Epithelial cell of esophagus (primary cell): ENCODE results near the gene IL3.

Experiments
- DNase-seq: peaks from one replicate; pipeline ENCODE4 v3.0.0; 2010; ENCODE audit warnings: low read depth
- H3K4me3 ChIP-seq: 2 replicates; pipeline ENCODE4 v1.5.1; 2011; ENCODE audit warnings: mild to moderate bottlenecking, low read length, control low read depth
- TF ChIP-seq, protein P1 (sequence below): IDR thresholded peaks from 2 replicates; pipeline ENCODE4 v1.5.1; 2011; ENCODE audit warnings: low read depth, mild to moderate bottlenecking, low read length, control low read depth, inconsistent platforms; ENCODE audit not compliant: insufficient read depth; ENCODE audit errors: missing control alignments

Gene IL3

DNA sequence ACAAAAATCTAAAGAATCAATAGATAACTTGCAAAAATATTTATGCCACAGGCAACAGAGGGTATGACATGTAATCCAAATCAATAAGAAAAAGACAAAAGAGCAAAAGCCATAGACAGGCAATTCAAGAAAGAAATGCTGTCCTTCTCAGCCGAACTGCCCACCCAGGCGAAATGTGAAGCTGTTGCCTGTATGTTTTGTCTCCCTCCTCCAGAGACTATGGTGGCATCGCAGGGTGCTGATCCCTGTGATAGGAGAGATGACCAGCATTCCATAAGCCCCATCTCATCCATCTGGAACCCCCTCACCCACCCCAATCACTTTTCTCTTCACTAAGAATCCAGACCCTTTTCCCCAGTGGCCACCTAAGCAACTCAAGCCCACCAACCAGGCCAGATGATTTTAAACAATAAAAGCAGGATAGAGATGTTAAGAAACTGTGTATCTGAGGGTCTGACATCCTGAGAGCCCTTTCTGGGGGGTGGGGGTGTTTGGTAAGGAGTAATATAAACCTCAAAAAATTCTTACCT, 43.7 kb upstream of the IL3 start:
- no peak for DNase-seq
- no peak overlapping the region for H3K4me3 ChIP-seq
- TF ChIP-seq, protein P1, sequence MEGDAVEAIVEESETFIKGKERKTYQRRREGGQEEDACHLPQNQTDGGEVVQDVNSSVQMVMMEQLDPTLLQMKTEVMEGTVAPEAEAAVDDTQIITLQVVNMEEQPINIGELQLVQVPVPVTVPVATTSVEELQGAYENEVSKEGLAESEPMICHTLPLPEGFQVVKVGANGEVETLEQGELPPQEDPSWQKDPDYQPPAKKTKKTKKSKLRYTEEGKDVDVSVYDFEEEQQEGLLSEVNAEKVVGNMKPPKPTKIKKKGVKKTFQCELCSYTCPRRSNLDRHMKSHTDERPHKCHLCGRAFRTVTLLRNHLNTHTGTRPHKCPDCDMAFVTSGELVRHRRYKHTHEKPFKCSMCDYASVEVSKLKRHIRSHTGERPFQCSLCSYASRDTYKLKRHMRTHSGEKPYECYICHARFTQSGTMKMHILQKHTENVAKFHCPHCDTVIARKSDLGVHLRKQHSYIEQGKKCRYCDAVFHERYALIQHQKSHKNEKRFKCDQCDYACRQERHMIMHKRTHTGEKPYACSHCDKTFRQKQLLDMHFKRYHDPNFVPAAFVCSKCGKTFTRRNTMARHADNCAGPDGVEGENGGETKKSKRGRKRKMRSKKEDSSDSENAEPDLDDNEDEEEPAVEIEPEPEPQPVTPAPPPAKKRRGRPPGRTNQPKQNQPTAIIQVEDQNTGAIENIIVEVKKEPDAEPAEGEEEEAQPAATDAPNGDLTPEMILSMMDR, result no peak

DNA sequence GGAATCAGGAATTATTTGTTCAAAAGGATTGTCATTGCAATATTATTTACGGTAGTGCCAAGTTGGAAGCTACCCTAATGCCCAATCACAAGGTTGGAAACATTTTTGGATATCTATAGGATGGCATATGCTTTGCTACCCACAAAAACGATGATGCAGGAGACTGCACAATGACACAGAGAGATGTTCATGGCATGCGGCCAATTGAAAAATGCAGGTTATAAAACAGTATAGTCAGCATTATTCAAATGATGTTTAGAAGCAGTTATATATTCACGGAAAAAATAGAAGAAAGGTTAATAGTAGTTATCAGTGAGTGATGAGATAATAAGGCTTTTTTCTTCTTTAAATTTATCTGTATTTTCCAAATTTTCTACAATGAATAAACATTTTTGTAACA, 43.1 kb upstream of the IL3 start:
- TF ChIP-seq, protein P1, result no peak
- no peak overlapping the region for H3K4me3 ChIP-seq
- no peak for DNase-seq

DNA sequence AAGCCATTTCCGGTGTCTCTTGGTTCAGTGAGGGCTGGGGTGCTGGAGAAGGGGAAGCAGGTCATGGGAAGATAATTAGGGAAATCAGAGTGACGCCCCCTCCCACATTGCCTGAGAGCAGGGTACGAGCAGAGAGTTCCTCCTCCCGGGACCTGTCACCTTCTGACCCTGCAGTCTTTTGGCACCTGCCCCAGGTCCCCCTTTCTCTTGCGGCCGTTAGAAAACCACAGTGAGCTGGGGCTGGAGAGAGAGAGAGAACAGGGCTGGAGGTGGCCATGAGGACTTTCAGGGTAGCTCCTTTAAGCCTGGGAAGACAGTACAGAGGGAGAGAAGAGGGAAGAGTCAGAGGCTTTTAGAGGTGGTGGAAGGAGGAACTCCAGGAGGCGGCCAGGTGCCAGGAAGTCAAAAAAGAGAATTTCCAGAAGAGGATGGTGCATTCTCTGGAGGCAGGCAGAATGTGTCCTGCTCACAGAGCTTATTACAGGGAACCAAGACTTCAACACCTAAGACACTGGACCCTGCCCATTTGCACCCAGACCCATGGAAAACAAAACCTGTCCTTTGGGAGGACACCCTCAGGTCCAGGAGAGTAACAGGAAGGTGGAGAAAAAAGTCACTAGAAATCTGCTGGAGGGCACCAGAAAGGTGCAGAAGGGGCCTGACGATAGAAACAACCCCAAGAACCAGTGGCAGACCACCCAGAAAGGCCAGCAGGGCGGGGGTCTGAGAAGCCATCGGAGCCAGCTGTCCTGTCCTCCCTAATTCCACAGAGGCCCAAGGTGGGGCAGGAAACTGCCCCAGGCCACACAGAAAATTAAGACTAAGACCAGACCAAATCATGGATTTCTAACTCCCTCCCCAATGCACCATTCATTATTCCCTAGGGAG, 42.5 kb upstream of the IL3 start:
- no peak overlapping the region for H3K4me3 ChIP-seq
- DNase-seq, result no peak
- TF ChIP-seq, protein P1, result no peak

DNA sequence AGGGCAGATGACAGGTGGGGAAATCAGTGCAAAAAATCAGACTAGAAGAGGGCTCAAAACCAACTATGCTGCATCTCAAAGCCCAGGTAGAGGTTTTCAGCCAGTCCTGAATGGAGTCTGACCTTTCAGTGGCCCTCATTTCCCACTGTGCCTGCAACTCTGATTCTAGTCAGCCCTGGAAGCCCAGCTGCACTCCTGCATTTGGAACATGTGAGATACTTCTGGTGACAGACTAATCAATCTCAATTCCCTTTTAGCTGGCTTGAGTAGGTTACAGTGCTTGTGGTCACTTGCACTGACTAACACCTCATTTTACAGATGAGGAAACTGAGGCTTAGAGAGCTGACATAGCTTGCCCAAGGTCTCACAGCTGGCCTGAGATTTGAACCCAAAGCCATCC, 41.1 kb upstream of the IL3 start:
- DNase-seq, result no peak
- TF ChIP-seq, protein P1, result no peak
- H3K4me3 ChIP-seq, result no peak overlapping the region

DNA sequence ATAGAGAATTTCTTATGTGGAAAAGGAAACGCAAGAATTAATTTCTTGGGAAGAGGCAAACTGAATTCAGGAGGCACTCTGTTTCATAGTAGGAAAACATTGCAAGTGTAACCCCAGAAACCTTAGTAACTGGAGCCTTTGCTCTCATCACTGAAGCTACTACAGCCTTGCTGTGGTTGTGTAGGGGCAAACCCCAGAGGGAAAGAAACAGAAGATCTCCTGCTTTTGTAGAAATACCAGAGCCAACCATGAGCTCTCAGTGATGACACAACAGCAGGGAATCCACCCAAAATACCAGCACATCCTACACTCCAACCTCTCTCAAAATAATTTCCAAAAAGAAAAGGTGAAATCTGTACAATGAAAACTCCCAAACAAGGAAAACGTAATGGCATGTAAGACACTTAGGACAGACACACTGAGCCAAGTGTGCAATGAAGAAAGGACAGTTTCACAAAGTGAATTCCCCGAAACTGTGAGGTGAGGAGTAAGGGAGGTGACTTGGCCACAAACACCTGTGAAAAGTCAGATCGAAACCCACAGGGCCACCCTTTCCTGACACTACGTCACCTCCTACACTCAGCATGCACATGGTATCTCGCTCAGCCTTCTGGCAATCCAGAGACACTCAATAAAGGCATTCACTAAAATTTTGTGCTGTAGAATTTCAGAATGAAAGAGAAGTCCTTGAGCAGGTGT, 40.4 kb upstream of the IL3 start:
- TF ChIP-seq, protein P1, result no peak
- DNase-seq, result no peak
- no peak overlapping the region for H3K4me3 ChIP-seq

DNA sequence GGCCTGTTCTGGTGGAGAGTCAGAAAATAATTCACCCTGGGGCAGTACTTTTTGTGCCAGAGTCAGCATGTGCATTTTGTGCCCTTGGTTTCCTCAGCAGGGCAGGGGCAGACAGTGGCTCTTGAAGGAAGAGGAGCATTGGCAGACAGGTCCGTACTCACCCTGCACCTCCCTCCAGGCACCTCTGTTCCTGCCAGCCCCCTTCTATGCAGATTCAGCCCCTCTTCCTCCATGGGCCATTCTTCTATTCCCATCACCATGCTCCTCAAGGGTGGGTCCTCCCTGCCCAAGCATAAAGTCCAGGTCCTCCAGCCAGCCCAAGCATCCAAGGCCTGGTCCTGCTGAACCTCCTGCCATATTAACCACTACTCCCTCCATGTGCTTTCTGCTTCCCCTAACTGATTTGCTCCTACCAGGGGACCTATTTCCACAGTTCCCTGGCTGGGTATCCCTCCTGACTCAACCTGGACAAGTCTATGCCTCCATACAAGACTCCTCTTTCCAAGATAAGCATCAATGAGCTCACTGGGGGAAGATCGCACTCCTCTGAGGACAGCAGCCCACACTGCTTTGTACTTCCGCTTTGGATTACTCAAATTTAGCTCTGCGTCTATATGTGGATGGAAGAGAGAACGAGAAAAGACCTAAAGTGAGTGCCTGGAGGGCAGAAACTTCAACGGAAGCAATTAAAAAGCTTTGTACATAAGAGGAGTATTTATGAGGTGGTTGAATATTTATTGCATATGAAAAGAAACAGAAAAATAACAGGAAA, 39.7 kb upstream of the IL3 start:
- TF ChIP-seq, protein P1, result no peak
- no peak for DNase-seq
- no peak overlapping the region for H3K4me3 ChIP-seq
